Thyroid gland (tissue), 4 donors: Measurements from ENCODE around the gene CAGE1. TPM values are rescaled to one million over a fixed set of nuclear protein-coding genes. Genes with fewer than 3 reads are reported as not detected.

Experiments
- DNase-seq, 2 donors: peaks; one replicate each; pipeline ENCODE4 v3.0.0-alpha.2; 2019
- H3K27ac ChIP-seq, 3 donors: fragments of 200-600 bp; sonication (generic); 1 replicate in 2 of 3; 2 replicates in 1 of 3; pipeline ENCODE4 v1.5.1; 2016 to 2019; ENCODE audit warnings: mild to moderate bottlenecking in 1 of 3, moderate library complexity in 1 of 3
- H3K27me3 ChIP-seq: fragments of 200-600 bp; sonication (generic); one replicate; pipeline ENCODE4 v1.5.1; 2019
- H3K36me3 ChIP-seq, 2 donors: fragments of 200-600 bp; sonication (generic); one replicate each; pipeline ENCODE4 v1.5.1; 2016 to 2019
- H3K4me1 ChIP-seq, 2 donors: fragments of 200-600 bp; sonication (generic); one replicate each; pipeline ENCODE4 v1.5.1; 2017 to 2019
- H3K4me3 ChIP-seq, 3 donors: fragments of 200-600 bp; sonication (generic); replicated peaks in 1 of 3; 1 replicate in 2 of 3; 2 replicates in 1 of 3; pipeline ENCODE4 v1.5.1; 2016; ENCODE audit warnings: mild to moderate bottlenecking in 1 of 3
- H3K9me3 ChIP-seq: fragments of 200-600 bp; sonication (generic); one replicate; pipeline ENCODE4 v1.5.1; 2017
- CTCF ChIP-seq, 6 experiments: fragments of 200-600 bp in 3 of 6; fragments of 450-650 bp in 3 of 6; sonication (generic) in 3 of 6; IDR thresholded peaks; one replicate each; pipeline ENCODE4 v1.5.1; 2016 to 2019; ENCODE audit warnings: antibody characterized with exemption in 6 of 6, mild to moderate bottlenecking in 2 of 6, inconsistent platforms in 1 of 6, moderate library complexity in 1 of 6
- POLR2A ChIP-seq, 2 donors: fragments of 450-650 bp; IDR thresholded peaks; one replicate each; pipeline ENCODE4 v1.6.1; 2017; ENCODE audit warnings: antibody characterized with exemption in 2 of 2, mild to moderate bottlenecking in 2 of 2, moderate library complexity in 1 of 2
- WGBS, 2 donors: methylation state at CpG; one replicate each; pipeline ENCODE4 v1.1.5; 2017; 5-methylcytosine and 5-hydroxymethylcytosine counted together
- intact Hi-C: fragments of 100-400 bp; cut with DNase I; formaldehyde crosslinking; loops from one replicate; pipeline ENCODE4 v1.15.1; 2023
- total RNA-seq, 4 donors: library from RNA; depleted of rRNA; stranded (reverse); fragments of >200 nt; gene quantifications; one replicate each; pipeline ENCODE4 v1.2.3, GENCODE V29; 2016

CAGE1 gene
- total RNA-seq, 4 donors from 2014 or later = 0.20 TPM; not detected in 3

- no peak overlapping the region for H3K4me3 ChIP-seq
- intact Hi-C loops = no loop called here
- no peak for DNase-seq
- no peaks in the 10 kb centered on the region for H3K27me3 ChIP-seq
- H3K4me1 ChIP-seq = no peaks in the 10 kb centered on the region
- WGBS, 2 donors = 88 to 89% methylated on average over 2 of the region's 2 CpGs
- H3K27ac ChIP-seq = no peak overlapping the region
- H3K9me3 ChIP-seq = no peaks in the 10 kb centered on the region
- TF ChIP-seq POLR2A (IDR thresholded peaks at IDR 0.05) = no peak
- no peaks in the 10 kb centered on the region for H3K36me3 ChIP-seq
Observed at GRCh38 chr6:7338031-7338430, 51.5 kb downstream of the CAGE1 start.

GRCh38 chr6:7335519-7335918 is 54.0 kb downstream of the CAGE1 start:
- no peaks in the 10 kb centered on the region for H3K9me3 ChIP-seq
- no peak for DNase-seq
- H3K4me3 ChIP-seq = no peak overlapping the region
- no peaks in the 10 kb centered on the region for H3K27me3 ChIP-seq
- no peak overlapping the region for H3K27ac ChIP-seq
- 92 to 93% methylated on average over 3 of the region's 3 CpGs for WGBS, 2 donors
- TF ChIP-seq POLR2A (IDR thresholded peaks at IDR 0.05) (no peak), CTCF (IDR thresholded peaks at IDR 0.05) (no peak)
- no peaks in the 10 kb centered on the region for H3K36me3 ChIP-seq
- intact Hi-C loops = no loop called here
- no peaks in the 10 kb centered on the region for H3K4me1 ChIP-seq

GRCh38 chr6:7334685-7335084 is 54.9 kb downstream of the CAGE1 start:
- DNase-seq = no peak
- intact Hi-C loops = no loop called here
- H3K4me3 ChIP-seq = no peak overlapping the region
- H3K36me3 ChIP-seq = no peaks in the 10 kb centered on the region
- TF ChIP-seq POLR2A (IDR thresholded peaks at IDR 0.05) (no peak), CTCF (IDR thresholded peaks at IDR 0.05) (no peak)
- no peak overlapping the region for H3K27ac ChIP-seq
- no peaks in the 10 kb centered on the region for H3K9me3 ChIP-seq
- WGBS, 2 donors = 85 to 89% methylated on average over 3 of the region's 3 CpGs
- H3K27me3 ChIP-seq = no peaks in the 10 kb centered on the region
- H3K4me1 ChIP-seq = no peaks in the 10 kb centered on the region

- intact Hi-C loops = no loop called here
- TF ChIP-seq CTCF (IDR thresholded peaks at IDR 0.05) = no peak
- no peak for TF ChIP-seq POLR2A (IDR thresholded peaks at IDR 0.05)
- no peaks in the 10 kb centered on the region for H3K36me3 ChIP-seq
Observed at GRCh38 chr6:7332090-7332745, 57.3 kb downstream of the CAGE1 start.

GRCh38 chr6:7331452-7331851 is 58.1 kb downstream of the CAGE1 start:
- no peaks in the 10 kb centered on the region for H3K27me3 ChIP-seq
- no peak overlapping the region for H3K27ac ChIP-seq
- DNase-seq = no peak
- WGBS, 2 donors = 85 to 90% methylated on average over 7 of the region's 7 CpGs
- no peaks in the 10 kb centered on the region for H3K4me1 ChIP-seq
- intact Hi-C loops = no loop called here
- no peaks in the 10 kb centered on the region for H3K9me3 ChIP-seq
- H3K36me3 ChIP-seq = no peaks in the 10 kb centered on the region
- no peak overlapping the region for H3K4me3 ChIP-seq
- TF ChIP-seq POLR2A (IDR thresholded peaks at IDR 0.05) (no peak), CTCF (IDR thresholded peaks at IDR 0.05) (no peak)

More at GRCh38 chr6:7332090-7332745, 57.3 kb downstream of the CAGE1 start:
- no peak for DNase-seq
- no peaks in the 10 kb centered on the region for H3K9me3 ChIP-seq
- H3K4me1 ChIP-seq = no peaks in the 10 kb centered on the region
- no peaks in the 10 kb centered on the region for H3K27me3 ChIP-seq
- H3K27ac ChIP-seq = no peak overlapping the region
- no peak overlapping the region for H3K4me3 ChIP-seq
- WGBS, 2 donors = 69 to 77% methylated on average over 8 of the region's 8 CpGs
